K562 (cell line): ENCODE results near the gene ASB10. TPM values are rescaled to one million over a fixed set of nuclear protein-coding genes. Genes with fewer than 3 reads are reported as not detected.

Source experiments
- ARID4B ChIP-seq: sonication (generic); formaldehyde crosslinking; IDR thresholded peaks from 2 replicates; pipeline ENCODE4 v1.8.0; 2022; ENCODE audit warnings: mild to moderate bottlenecking, missing genetic modification reagents
- ARNT ChIP-seq, 2 experiments: fragments of 450-650 bp; IDR thresholded peaks; 2 replicates each; pipeline ENCODE4 v1.6.1; 2016; ENCODE audit warnings: mild to moderate bottlenecking in 1 of 2
- BHLHE40 ChIP-seq: IDR thresholded peaks from 2 replicates; pipeline ENCODE4 v1.6.1; 2011; ENCODE audit warnings: low read length, improper control_type of control experiment
- CHD2 ChIP-seq: IDR thresholded peaks from 2 replicates; pipeline ENCODE4 v1.6.1; 2011; ENCODE audit warnings: low read depth, low read length
- CHD4 ChIP-seq: fragments of 200-600 bp; sonication (generic); IDR thresholded peaks from 3 replicates; pipeline ENCODE4 v1.6.1; 2012; ENCODE audit warnings: low read depth, mild to moderate bottlenecking, mixed read lengths, low read length, inconsistent platforms; ENCODE audit not compliant: insufficient read depth, insufficient replicate concordance, poor library complexity, severe bottlenecking
- CUX1 ChIP-seq: fragments of 200-800 bp; sonication (Bioruptor generic); IDR thresholded peaks from 2 replicates; pipeline ENCODE4 v1.6.1; 2016; ENCODE audit warnings: missing genetic modification characterization, missing compliant biosample characterization
- HMGN3 ChIP-seq: IDR thresholded peaks from 2 replicates; pipeline ENCODE4 v1.6.1; 2011; ENCODE audit warnings: borderline replicate concordance, low read depth, mild to moderate bottlenecking, mixed read lengths, low read length; ENCODE audit not compliant: insufficient read length; ENCODE audit errors: extremely low read depth
- PHB2 ChIP-seq: fragments of 450-650 bp; IDR thresholded peaks from 2 replicates; pipeline ENCODE4 v1.6.1; 2017; ENCODE audit warnings: low read depth
- PURB ChIP-seq: sonication (generic); formaldehyde crosslinking; IDR thresholded peaks from 2 replicates; pipeline ENCODE4 v1.9.0; 2021; ENCODE audit warnings: low read depth, mild to moderate bottlenecking, missing genetic modification reagents
- RBM15 ChIP-seq: fragments of 200-400 bp; formaldehyde crosslinking; IDR thresholded peaks from 2 replicates; pipeline ENCODE4 v1.6.1; 2018; ENCODE audit warnings: mild to moderate bottlenecking, low read length, moderate library complexity; ENCODE audit not compliant: insufficient read depth
- RBM17 ChIP-seq: fragments of 200-400 bp; formaldehyde crosslinking; IDR thresholded peaks from 2 replicates; pipeline ENCODE4 v1.6.1; 2017; ENCODE audit warnings: low read depth, mild to moderate bottlenecking, low read length, borderline replicate concordance
- TAL1 ChIP-seq: fragments of 450-650 bp; IDR thresholded peaks from 2 replicates; pipeline ENCODE4 v1.6.1; 2016; ENCODE audit warnings: mild to moderate bottlenecking
- ZNF24 ChIP-seq: fragments of 450-650 bp; IDR thresholded peaks from 2 replicates; pipeline ENCODE4 v1.6.1; 2016
- polyA plus RNA-seq, 8 experiments: library from polyadenylated mRNA; depleted of rRNA in 4 of 8; stranded (reverse) in 5 of 8; unstranded in 3 of 8; fragments of >200 nt; fragmentation: Nextera tagmentation in 2 of 8; fragmentation: Illumina TruSeq in 1 of 8; extraction: Ambion mirVana in 2 of 8; extraction: Trizol in 1 of 8; gene quantifications; 2 replicates each; pipeline versions ENCODE4 v1.2.1 to v1.2.3, GENCODE V29; 2011 to 2014; ENCODE audit warnings: inconsistent platforms in 1 of 8, missing spikeins in 1 of 8
- total RNA-seq, 7 experiments: library from RNA; depleted of rRNA in 6 of 7; stranded (reverse); fragments of >200 nt in 6 of 7; fragmentation: Illumina TruSeq in 2 of 7; extraction: Trizol in 2 of 7; gene quantifications; 2 replicates each; pipeline versions ENCODE4 v1.2.1 to v1.2.3, GENCODE V29; 2011 to 2021; ENCODE audit warnings: low replicate concordance in 1 of 7
- TF ChIP-seq, protein P1 (sequence below), 2 experiments: fragments of 250-450 bp in 1 of 2; fragments of 450-650 bp in 1 of 2; sonication (Bioruptor Pico) in 1 of 2; IDR thresholded peaks; 2 replicates each; pipeline versions ENCODE4 v1.6.1 to v1.8.0; 2016 to 2021; ENCODE audit warnings: mild to moderate bottlenecking in 2 of 2, moderate library complexity in 2 of 2, missing compliant biosample characterization in 1 of 2, missing genetic modification characterization in 1 of 2

ASB10 gene
- total and polyA plus RNA-seq, 9 of the 15 experiments (the other 6 are each of a cell fraction or from before 2014, with no cell fraction given): not detected

- TF ChIP-seq CHD4 (no peak), PHB2 (no peak), HMGN3 (peak; percentile 51), RBM15 (no peak), ARID4B (CRISPR knock-in tag) (no peak), CHD2 (no peak), ARNT (IDR thresholded peaks at IDR 0.05) (no peak), ZNF24 (no peak), BHLHE40 (no peak), CUX1 (no peak), RBM17 (no peak), TAL1 (no peak), PURB (CRISPR knock-in tag) (no peak)
- TF ChIP-seq, protein P1, sequence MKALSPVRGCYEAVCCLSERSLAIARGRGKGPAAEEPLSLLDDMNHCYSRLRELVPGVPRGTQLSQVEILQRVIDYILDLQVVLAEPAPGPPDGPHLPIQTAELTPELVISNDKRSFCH (CRISPR knock-in tag; IDR thresholded peaks at IDR 0.05): no peak
- TF ChIP-seq, protein P1 (tag; IDR thresholded peaks at IDR 0.05): no peak
- TF ChIP-seq, all 486 proteins: peak for 4
Measured at GRCh38 chr7:151137076-151137675, 49.9 kb downstream of the ASB10 start (continued).
